WTC11 (cell line): ENCODE data around the gene NCAPH2. TPM values are rescaled to one million over a fixed set of nuclear protein-coding genes. Genes with fewer than 3 reads are reported as not detected.
A peak's percentile ranks its signal among the peaks of the same experiment; 100 is the strongest.

Source experiments
- ATAC-seq: fragments of 200-7000 bp; cut with Tn5 transposase; 2 replicates; pipeline ENCODE4 v1.10.0; 2021; ENCODE audit warnings: mild to moderate bottlenecking, moderate library complexity
- CTCF ChIA-PET: fragments of 300-600 bp; sonication (Branson Sonifier 250); formaldehyde crosslinking; loops from one replicate; lab custom pipeline; 2021; ENCODE audit warnings: antibody characterized with exemption; lab: Charles Lee
- POLR2A ChIA-PET: fragments of 350-600 bp; sonication (Branson Sonifier 250); formaldehyde crosslinking; loops from one replicate; lab custom pipeline; 2021; ENCODE audit warnings: antibody characterized with exemption; lab: Charles Lee
- DNase-seq: peaks from one replicate; pipeline ENCODE4 v3.0.0; 2021; ENCODE audit warnings: low spot score
- H3K27ac Mint-ChIP-seq: 2 replicates; pipeline ENCODE4 v1.8.0; 2021; ENCODE audit warnings: mixed read lengths
- H3K27me3 Mint-ChIP-seq: 2 replicates; pipeline ENCODE4 v1.8.0; 2021; ENCODE audit warnings: low read depth, mild to moderate bottlenecking, moderate library complexity, mixed read lengths
- H3K36me3 Mint-ChIP-seq: 2 replicates; pipeline ENCODE4 v1.8.0; 2021; ENCODE audit warnings: mixed read lengths
- H3K4me1 Mint-ChIP-seq: 2 replicates; pipeline ENCODE4 v1.8.0; 2022; ENCODE audit warnings: mixed read lengths
- H3K4me3 Mint-ChIP-seq: 2 replicates; pipeline ENCODE4 v1.8.0; 2021; ENCODE audit warnings: mild to moderate bottlenecking, moderate library complexity, mixed read lengths
- H3K9me3 Mint-ChIP-seq: 2 replicates; pipeline ENCODE4 v1.8.0; 2021; ENCODE audit warnings: mixed read lengths
- ATF2 ChIP-seq: sonication (generic); formaldehyde crosslinking; IDR thresholded peaks from 2 replicates; pipeline ENCODE4 v1.8.1; 2022; ENCODE audit warnings: low read depth, missing genetic modification reagents, borderline replicate concordance
- ATF6 ChIP-seq: sonication (generic); formaldehyde crosslinking; IDR thresholded peaks from 2 replicates; pipeline ENCODE4 v1.8.1; 2023; ENCODE audit warnings: mild to moderate bottlenecking, missing genetic modification reagents
- CBFB ChIP-seq: sonication (generic); formaldehyde crosslinking; IDR thresholded peaks from 2 replicates; pipeline ENCODE4 v1.8.1; 2022; ENCODE audit warnings: mild to moderate bottlenecking, low read depth, missing genetic modification reagents
- CREB1 ChIP-seq: sonication (generic); formaldehyde crosslinking; IDR thresholded peaks from 2 replicates; pipeline ENCODE4 v1.8.0; 2023; ENCODE audit warnings: mild to moderate bottlenecking, missing genetic modification reagents
- E2F4 ChIP-seq: sonication (generic); formaldehyde crosslinking; IDR thresholded peaks from 2 replicates; pipeline ENCODE4 v1.8.1; 2022; ENCODE audit warnings: low read depth, mild to moderate bottlenecking, moderate library complexity, missing genetic modification reagents, borderline replicate concordance
- EMX1 ChIP-seq: fragments of 250-450 bp; sonication (Bioruptor Pico); IDR thresholded peaks from 2 replicates; pipeline ENCODE4 v1.8.0; 2021; ENCODE audit warnings: mild to moderate bottlenecking
- ESRRA ChIP-seq: sonication (generic); formaldehyde crosslinking; IDR thresholded peaks from 2 replicates; pipeline ENCODE4 v1.8.1; 2022; ENCODE audit warnings: mild to moderate bottlenecking, missing genetic modification reagents, borderline replicate concordance
- FOXP1 ChIP-seq: sonication (generic); formaldehyde crosslinking; IDR thresholded peaks from 2 replicates; pipeline ENCODE4 v1.8.0; 2022; ENCODE audit warnings: missing genetic modification reagents, mild to moderate bottlenecking, moderate library complexity, borderline replicate concordance
- FOXP4 ChIP-seq: sonication (generic); formaldehyde crosslinking; IDR thresholded peaks from 2 replicates; pipeline ENCODE4 v1.8.0; 2022; ENCODE audit warnings: mild to moderate bottlenecking, missing genetic modification reagents
- GRHL2 ChIP-seq: fragments of 250-450 bp; sonication (Bioruptor Pico); IDR thresholded peaks from 2 replicates; pipeline ENCODE4 v1.8.0; 2022; ENCODE audit warnings: mild to moderate bottlenecking, moderate library complexity; ENCODE audit not compliant: insufficient replicate concordance, severe bottlenecking
- GTF2I ChIP-seq: fragments of 250-450 bp; sonication (Bioruptor Pico); conservative IDR thresholded peaks from 2 replicates; pipeline ENCODE4 v1.4.0; 2021; ENCODE audit warnings: mild to moderate bottlenecking
- HMGA2 ChIP-seq: fragments of 250-450 bp; sonication (Bioruptor Pico); IDR thresholded peaks from 2 replicates; pipeline ENCODE4 v1.4.0; 2021; ENCODE audit warnings: mild to moderate bottlenecking, moderate library complexity
- IRF2 ChIP-seq: sonication (generic); formaldehyde crosslinking; IDR thresholded peaks from 2 replicates; pipeline ENCODE4 v1.8.0; 2022; ENCODE audit warnings: low read depth, missing genetic modification reagents, borderline replicate concordance
- KAT7 ChIP-seq: sonication (generic); formaldehyde crosslinking; IDR thresholded peaks from 2 replicates; pipeline ENCODE4 v1.8.1; 2023; ENCODE audit warnings: missing genetic modification reagents, mild to moderate bottlenecking, borderline replicate concordance
- NR3C1 ChIP-seq: sonication (generic); formaldehyde crosslinking; conservative IDR thresholded peaks from 2 replicates; pipeline ENCODE4 v1.8.1; 2023; ENCODE audit warnings: low read depth, mild to moderate bottlenecking, missing genetic modification reagents
- OVOL2 ChIP-seq: fragments of 250-450 bp; sonication (Bioruptor Pico); IDR thresholded peaks from 2 replicates; pipeline ENCODE4 v1.9.0; 2021; ENCODE audit warnings: mild to moderate bottlenecking, borderline replicate concordance
- PREB ChIP-seq: sonication (generic); formaldehyde crosslinking; IDR thresholded peaks from 2 replicates; pipeline ENCODE4 v1.8.1; 2022; ENCODE audit warnings: mild to moderate bottlenecking, missing genetic modification reagents, moderate library complexity, borderline replicate concordance
- SMAD4 ChIP-seq: sonication (generic); formaldehyde crosslinking; IDR thresholded peaks from 2 replicates; pipeline ENCODE4 v1.8.0; 2022; ENCODE audit warnings: mild to moderate bottlenecking, missing genetic modification reagents
- ZBTB21 ChIP-seq: sonication (generic); formaldehyde crosslinking; IDR thresholded peaks from 2 replicates; pipeline ENCODE4 v1.8.1; 2023; ENCODE audit warnings: mild to moderate bottlenecking, missing genetic modification reagents, borderline replicate concordance
- ZMAT4 ChIP-seq: fragments of 250-450 bp; sonication (Bioruptor Pico); IDR thresholded peaks from 2 replicates; pipeline ENCODE4 v1.9.0; 2021; ENCODE audit warnings: mild to moderate bottlenecking
- ZNF263 ChIP-seq: sonication (generic); formaldehyde crosslinking; IDR thresholded peaks from 2 replicates; pipeline ENCODE4 v1.8.1; 2022; ENCODE audit warnings: low read depth, mild to moderate bottlenecking, moderate library complexity, missing genetic modification reagents
- ZNF512 ChIP-seq: sonication (generic); formaldehyde crosslinking; IDR thresholded peaks from 2 replicates; pipeline ENCODE4 v1.8.1; 2022; ENCODE audit warnings: missing genetic modification reagents, borderline replicate concordance
- total RNA-seq: library from RNA; stranded (reverse); gene quantifications from 3 replicates; pipeline ENCODE4 v1.2.3, GENCODE V29; 2021

Gene NCAPH2
- total RNA-seq, 1 experiment from 2014 or later = 78.4 TPM

GRCh38 chr22:50524676-50525103 lies 16.7 kb downstream of the NCAPH2 start:
- ChIA-PET POLR2A (interaction anchor here (1.3 to 2.3 kb wide), 3 partner anchors 14 to 38 kb away, joined by 3 to 13 read pairs (median 4); partner anchors contain the start of genes LMF2, NCAPH2 and SYCE3), CTCF (interaction anchor here (0.8 to 4.3 kb wide), 20 partner anchors 7 to 250 kb away, joined by 3 to 60 read pairs (median 6); partner anchors contain the start of genes ARSA, LMF2, NCAPH2 and SYCE3)

GRCh38 chr22:50525104-50525857 lies 17.3 kb downstream of the NCAPH2 start, which contains the start of gene SCO2:
Gene SCO2 (minus strand): TSS chr22:50525598. CDS start chr22:50524411, 1,187 bp downstream.
- ChIA-PET POLR2A (interaction anchor here (0.7 to 2.3 kb wide), 8 partner anchors 11 to 174 kb away, joined by 3 to 13 read pairs (median 3); partner anchors contain the start of genes CHKB, LMF2, NCAPH2 and SYCE3), CTCF (interaction anchor here (0.5 to 4.3 kb wide), 65 partner anchors 8 to 634 kb away, joined by 3 to 60 read pairs (median 5); partner anchors contain the start of genes ADM2, ARSA, CHKB and DENND6B)
- no peaks in the 10 kb centered on the region for H3K9me3 Mint-ChIP-seq
- H3K4me1 Mint-ChIP-seq = peaks cover 13% of the 10 kb centered on the region
- H3K36me3 Mint-ChIP-seq = no peaks in the 10 kb centered on the region
- peak within 1 kb of the TSS; percentile 84; the same call in 1 of the 2 replicates for H3K27ac Mint-ChIP-seq
- DNase-seq = peak; percentile 96
- H3K4me3 Mint-ChIP-seq = peak within 1 kb of the TSS; percentile 82
- peak; percentile 51 for ATAC-seq
- H3K27me3 Mint-ChIP-seq = peaks cover 36% of the 10 kb centered on the region
- TF ChIP-seq GRHL2 (no peak), GTF2I (no peak), ZBTB21 (CRISPR knock-in tag) (no peak), PREB (no peak), IRF2 (no peak), CREB1 (CRISPR knock-in tag) (0 out of 2 replicates have a peak, but pooled peaks have one; percentile 18), FOXP4 (CRISPR knock-in tag) (no peak; the same call in 1 of the 2 replicates), ZNF263 (CRISPR knock-in tag) (no peak), CBFB (CRISPR knock-in tag) (no peak), E2F4 (CRISPR knock-in tag) (peak; percentile 77; the same call in 1 of the 2 replicates), SMAD4 (CRISPR knock-in tag) (no peak; the same call in 1 of the 2 replicates), KAT7 (CRISPR knock-in tag) (no peak), ZMAT4 (CRISPR knock-in tag) (no peak), EMX1 (CRISPR knock-in tag) (no peak), ATF6 (peak; percentile 50; the same call in 1 of the 2 replicates), ESRRA (CRISPR knock-in tag) (peak; percentile 31; the same call in 1 of the 2 replicates), ZNF512 (CRISPR knock-in tag) (no peak), FOXP1 (CRISPR knock-in tag) (peak; percentile 60; the same call in 1 of the 2 replicates), ATF2 (CRISPR knock-in tag) (no peak), HMGA2 (CRISPR knock-in tag) (no peak), NR3C1 (CRISPR knock-in tag) (no peak)

More at GRCh38 chr22:50524676-50525103, 16.7 kb downstream of the NCAPH2 start:
- no peak for DNase-seq
- peaks cover 3% of the 10 kb centered on the region for H3K36me3 Mint-ChIP-seq
- H3K4me1 Mint-ChIP-seq = peaks cover 13% of the 10 kb centered on the region
- H3K27ac Mint-ChIP-seq = peak overlapping the region; percentile 84; the same call in 1 of the 2 replicates
- no peaks in the 10 kb centered on the region for H3K9me3 Mint-ChIP-seq
- ATAC-seq = no peak
- H3K27me3 Mint-ChIP-seq = peaks cover 32% of the 10 kb centered on the region
- TF ChIP-seq FOXP1 (CRISPR knock-in tag) (0 out of 2 replicates have a peak, but pooled peaks have one; percentile 4), OVOL2 (CRISPR knock-in tag) (no peak)
- H3K4me3 Mint-ChIP-seq = peak overlapping the region; percentile 82
